HL-60 (cell line): Measurements from ENCODE around the gene MPND.

ENCODE experiments used
- POLR2AphosphoS5 ChIP-seq: IDR thresholded peaks from 2 replicates; pipeline ENCODE4 v1.6.1; 2012; ENCODE audit warnings: low read depth
- TF ChIP-seq, protein P1 (sequence below): IDR thresholded peaks from one replicate; pipeline ENCODE4 v1.5.1; 2011; ENCODE audit warnings: low read length, control low read depth, inconsistent platforms; ENCODE audit not compliant: insufficient read depth
- TF ChIP-seq, protein P2 (sequence below): IDR thresholded peaks from 2 replicates; pipeline ENCODE4 v1.6.1; 2012; ENCODE audit warnings: low read depth; ENCODE audit not compliant: insufficient replicate concordance

DNA sequence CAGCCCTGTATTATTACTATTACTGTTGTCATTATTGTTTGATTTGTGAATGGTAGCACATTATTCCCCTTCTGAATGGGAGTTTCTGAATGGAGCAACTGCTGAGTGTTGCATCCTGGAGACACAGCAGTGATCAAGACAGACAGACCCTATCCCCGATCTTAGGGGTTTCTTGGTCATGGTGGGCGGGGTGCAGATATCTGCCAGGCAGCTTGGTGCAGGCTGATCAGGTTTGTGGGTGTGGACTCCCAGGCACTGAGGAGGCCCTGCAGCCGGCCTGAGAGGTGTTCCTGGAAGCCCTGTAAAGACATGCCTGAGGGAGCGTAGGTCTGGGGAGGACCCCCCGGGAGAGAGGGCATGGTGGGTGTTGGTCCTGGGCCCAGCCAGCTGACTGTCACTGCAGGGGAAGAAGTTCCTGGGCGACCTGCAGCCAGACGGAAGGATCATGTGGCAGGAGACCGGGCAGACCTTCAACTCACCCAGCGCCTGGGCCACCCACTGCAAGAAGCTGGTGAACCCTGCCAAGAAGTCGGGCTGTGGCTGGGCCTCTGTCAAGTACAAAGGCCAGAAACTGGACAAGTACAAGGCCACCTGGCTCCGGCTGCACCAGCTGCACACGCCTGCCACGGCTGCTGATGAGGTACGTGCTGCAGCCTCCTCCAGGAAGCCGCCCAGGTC lies 2.1 kb downstream of the MPND start:
- TF ChIP-seq, protein P1, sequence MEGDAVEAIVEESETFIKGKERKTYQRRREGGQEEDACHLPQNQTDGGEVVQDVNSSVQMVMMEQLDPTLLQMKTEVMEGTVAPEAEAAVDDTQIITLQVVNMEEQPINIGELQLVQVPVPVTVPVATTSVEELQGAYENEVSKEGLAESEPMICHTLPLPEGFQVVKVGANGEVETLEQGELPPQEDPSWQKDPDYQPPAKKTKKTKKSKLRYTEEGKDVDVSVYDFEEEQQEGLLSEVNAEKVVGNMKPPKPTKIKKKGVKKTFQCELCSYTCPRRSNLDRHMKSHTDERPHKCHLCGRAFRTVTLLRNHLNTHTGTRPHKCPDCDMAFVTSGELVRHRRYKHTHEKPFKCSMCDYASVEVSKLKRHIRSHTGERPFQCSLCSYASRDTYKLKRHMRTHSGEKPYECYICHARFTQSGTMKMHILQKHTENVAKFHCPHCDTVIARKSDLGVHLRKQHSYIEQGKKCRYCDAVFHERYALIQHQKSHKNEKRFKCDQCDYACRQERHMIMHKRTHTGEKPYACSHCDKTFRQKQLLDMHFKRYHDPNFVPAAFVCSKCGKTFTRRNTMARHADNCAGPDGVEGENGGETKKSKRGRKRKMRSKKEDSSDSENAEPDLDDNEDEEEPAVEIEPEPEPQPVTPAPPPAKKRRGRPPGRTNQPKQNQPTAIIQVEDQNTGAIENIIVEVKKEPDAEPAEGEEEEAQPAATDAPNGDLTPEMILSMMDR, result no peak
- no peak for TF ChIP-seq POLR2AphosphoS5
- TF ChIP-seq, protein P2, sequence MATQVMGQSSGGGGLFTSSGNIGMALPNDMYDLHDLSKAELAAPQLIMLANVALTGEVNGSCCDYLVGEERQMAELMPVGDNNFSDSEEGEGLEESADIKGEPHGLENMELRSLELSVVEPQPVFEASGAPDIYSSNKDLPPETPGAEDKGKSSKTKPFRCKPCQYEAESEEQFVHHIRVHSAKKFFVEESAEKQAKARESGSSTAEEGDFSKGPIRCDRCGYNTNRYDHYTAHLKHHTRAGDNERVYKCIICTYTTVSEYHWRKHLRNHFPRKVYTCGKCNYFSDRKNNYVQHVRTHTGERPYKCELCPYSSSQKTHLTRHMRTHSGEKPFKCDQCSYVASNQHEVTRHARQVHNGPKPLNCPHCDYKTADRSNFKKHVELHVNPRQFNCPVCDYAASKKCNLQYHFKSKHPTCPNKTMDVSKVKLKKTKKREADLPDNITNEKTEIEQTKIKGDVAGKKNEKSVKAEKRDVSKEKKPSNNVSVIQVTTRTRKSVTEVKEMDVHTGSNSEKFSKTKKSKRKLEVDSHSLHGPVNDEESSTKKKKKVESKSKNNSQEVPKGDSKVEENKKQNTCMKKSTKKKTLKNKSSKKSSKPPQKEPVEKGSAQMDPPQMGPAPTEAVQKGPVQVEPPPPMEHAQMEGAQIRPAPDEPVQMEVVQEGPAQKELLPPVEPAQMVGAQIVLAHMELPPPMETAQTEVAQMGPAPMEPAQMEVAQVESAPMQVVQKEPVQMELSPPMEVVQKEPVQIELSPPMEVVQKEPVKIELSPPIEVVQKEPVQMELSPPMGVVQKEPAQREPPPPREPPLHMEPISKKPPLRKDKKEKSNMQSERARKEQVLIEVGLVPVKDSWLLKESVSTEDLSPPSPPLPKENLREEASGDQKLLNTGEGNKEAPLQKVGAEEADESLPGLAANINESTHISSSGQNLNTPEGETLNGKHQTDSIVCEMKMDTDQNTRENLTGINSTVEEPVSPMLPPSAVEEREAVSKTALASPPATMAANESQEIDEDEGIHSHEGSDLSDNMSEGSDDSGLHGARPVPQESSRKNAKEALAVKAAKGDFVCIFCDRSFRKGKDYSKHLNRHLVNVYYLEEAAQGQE, result no peak
